Choroid plexus epithelial cell (primary cell): ENCODE measurements around the gene ZNF814.

Experiments
- DNase-seq: peaks from one replicate; pipeline ENCODE4 v3.0.0-alpha.2; 2010; ENCODE audit warnings: low read depth
- H3K4me3 ChIP-seq: 2 replicates; pipeline ENCODE4 v1.5.1; 2011; ENCODE audit warnings: low read depth, mild to moderate bottlenecking, control low read depth, low read length, moderate library complexity
- TF ChIP-seq, protein P1 (sequence below): conservative IDR thresholded peaks from 2 replicates; pipeline ENCODE4 v1.5.1; 2011; ENCODE audit warnings: low read depth, mild to moderate bottlenecking, control low read depth, inconsistent platforms, low read length, moderate library complexity

The ZNF814 gene

DNA sequence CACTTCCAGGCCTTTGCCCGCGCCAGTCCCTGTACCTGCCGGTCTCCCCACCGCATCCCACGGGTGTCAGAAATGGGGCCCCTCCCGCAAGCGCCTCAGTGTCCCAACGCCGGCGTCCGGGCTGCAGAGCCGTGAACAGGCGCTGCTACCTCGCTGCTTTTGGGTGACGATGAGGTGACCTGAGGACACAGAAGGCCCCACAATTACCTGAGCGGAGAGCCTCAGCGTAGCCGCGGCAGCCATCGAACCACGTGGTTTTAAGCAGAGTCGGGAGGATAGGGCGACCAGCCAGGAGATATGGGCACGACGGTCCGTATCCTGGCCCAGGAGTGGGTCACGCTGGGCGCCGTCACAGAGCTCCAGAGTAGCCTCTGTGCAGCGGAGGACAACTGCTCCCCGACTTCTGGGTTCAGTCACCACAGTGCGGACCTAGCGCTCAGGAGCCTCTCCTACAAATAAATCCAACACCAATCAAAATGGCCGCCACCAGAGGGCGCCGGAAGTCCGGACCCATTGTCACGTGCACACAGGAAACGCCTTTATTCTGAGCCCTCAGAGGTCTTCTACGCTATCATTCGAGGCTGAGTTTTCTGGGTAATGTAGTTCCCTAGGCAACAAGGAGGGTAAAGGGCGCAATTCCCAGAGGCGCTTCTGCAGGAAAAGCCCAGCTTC lies at the start of gene ZNF814:
TSS of gene ZNF814 (minus strand) at position 478 of the 672 bp plus-strand sequence. CDS start at position 243, 235 bp downstream.
- peak within 1 kb of the TSS; percentile 96 for H3K4me3 ChIP-seq
- peak; percentile 89 for DNase-seq
- TF ChIP-seq, protein P1, sequence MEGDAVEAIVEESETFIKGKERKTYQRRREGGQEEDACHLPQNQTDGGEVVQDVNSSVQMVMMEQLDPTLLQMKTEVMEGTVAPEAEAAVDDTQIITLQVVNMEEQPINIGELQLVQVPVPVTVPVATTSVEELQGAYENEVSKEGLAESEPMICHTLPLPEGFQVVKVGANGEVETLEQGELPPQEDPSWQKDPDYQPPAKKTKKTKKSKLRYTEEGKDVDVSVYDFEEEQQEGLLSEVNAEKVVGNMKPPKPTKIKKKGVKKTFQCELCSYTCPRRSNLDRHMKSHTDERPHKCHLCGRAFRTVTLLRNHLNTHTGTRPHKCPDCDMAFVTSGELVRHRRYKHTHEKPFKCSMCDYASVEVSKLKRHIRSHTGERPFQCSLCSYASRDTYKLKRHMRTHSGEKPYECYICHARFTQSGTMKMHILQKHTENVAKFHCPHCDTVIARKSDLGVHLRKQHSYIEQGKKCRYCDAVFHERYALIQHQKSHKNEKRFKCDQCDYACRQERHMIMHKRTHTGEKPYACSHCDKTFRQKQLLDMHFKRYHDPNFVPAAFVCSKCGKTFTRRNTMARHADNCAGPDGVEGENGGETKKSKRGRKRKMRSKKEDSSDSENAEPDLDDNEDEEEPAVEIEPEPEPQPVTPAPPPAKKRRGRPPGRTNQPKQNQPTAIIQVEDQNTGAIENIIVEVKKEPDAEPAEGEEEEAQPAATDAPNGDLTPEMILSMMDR: peak; percentile 49

DNA sequence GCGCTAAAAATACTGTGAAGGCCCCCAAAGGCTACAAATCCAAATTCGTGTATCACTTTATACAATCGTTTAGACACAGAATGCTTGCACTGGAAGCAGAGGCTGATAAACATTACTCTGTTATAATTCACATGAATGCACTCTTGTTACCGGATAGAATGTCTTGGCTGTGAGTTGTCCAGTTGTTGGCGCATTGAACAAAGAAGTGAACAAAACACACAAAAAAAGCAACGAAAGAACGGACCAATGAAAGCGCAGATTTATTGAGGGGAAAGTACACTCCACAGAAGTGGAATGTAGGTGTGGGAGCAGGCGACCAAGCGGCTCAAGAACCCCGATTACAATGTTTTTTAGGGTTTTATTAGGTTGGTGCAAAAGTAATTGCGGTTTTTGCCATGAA lies 46.9 kb upstream of the ZNF814 start:
- TF ChIP-seq, protein P1: no peak
- no peak for DNase-seq
- H3K4me3 ChIP-seq: no peak overlapping the region

DNA sequence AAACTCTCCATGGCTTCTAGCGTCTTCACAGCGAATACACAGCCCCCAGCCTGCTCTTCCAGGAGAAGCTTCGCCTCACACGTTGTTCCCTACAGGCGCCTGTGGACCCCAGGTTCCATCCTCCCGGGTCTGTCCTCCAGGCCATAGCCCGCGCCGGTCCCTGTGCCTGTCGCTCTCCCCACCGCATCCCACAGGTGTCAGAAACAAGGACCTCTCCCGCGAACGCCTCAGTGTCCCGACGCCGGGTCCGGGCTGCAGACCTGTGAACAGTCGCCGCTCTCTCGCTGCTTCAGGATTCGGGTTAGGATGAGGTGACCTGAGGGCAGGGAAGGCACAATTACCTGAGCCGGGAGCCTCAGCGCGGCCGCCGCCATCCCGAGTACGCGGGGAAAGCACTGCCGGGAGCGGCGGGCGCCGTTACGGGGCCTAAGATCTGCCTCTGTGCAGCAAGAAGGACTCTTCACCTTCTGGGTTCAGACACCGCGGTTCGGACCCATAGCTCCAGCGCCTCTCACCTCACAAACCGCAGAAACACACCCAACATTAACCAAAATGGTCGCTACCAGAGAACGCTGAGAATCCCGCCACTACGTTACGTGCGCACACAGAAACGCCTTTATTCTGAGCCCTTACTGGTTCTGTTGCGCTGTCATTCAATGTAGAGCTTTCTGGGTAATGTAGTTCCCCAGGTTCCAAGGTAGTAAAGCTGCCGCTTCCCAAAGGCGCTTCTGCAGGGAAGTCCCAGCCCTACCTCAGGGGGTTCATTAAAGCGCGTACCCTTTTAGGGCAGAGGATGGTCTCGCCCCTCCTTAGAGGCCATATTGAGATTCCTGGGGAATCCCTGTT lies 46.2 kb upstream of the ZNF814 start, which contains the start of gene ZNF418:
TSS of gene ZNF418 (minus strand) at position 583 of the 846 bp plus-strand sequence. CDS start 1,580 bp downstream, outside the sequence.
- H3K4me3 ChIP-seq: peak within 1 kb of the TSS; percentile 78
- TF ChIP-seq, protein P1: no peak
- DNase-seq: peak; percentile 91

DNA sequence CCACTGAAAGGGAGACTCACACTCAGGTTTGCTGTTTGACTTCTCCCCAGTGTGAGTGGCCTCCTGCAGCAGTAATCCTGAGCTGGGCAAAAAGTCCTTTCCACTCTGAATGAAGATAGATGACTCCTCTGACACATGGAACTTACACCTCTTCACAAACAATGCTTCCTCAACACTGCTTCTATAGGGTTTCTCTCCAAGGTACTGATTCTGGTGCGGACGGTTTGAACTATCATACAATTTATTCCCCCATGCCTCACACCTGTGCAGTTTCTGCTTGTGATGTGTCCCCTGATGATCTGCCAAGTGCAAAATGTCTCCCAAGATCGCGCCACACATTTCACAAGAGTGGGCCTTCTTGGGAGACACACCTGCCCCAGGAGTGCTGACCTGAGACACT lies 38.8 kb upstream of the ZNF814 start:
- no peak overlapping the region for H3K4me3 ChIP-seq
- TF ChIP-seq, protein P1: no peak
- DNase-seq: no peak

DNA sequence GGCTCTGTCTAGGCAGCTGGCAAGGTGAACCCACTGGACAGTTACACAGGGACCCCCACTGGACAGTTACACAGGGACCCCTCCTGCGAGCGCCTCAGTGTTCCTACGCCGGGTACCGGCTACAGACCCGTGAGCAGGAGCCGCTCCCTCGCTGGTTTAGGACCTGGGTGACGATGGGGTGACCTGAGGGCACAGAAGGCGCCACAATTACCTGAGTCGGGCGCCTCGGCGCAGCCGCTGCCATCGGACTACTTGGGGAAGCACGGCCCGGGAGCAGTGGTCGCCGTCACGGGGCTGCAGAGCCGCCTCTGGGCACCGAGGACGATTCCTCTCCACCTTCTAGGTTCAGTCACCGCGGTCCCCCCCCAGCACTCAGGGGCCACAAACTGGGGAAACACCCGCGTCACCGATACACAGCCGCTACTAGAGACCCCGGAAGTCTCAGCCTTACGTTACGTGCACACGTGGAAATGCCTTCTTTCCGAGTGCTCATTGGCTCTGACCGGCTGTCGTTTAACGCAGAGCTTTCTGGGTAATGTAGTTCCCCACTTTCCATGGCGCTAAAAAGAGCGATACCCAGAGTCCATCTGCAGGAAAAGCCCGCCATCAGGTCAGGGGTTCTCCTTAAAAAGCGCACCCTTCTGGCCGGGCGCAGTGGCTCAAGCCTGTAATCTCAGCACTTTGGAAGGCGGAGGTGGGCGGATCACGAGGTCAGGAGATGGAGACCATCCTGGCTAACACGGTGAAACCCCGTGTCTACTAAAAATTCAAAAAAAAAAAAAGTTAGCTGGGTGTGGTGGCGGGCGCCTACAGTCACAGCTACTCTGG lies 27.5 kb upstream of the ZNF814 start, which contains the start of gene ZNF417:
TSS of gene ZNF417 (minus strand) at position 425 of the 828 bp plus-strand sequence. CDS start at position 244, 181 bp downstream.
- TF ChIP-seq, protein P1: peak; percentile 42
- peak within 1 kb of the TSS; percentile 83 for H3K4me3 ChIP-seq
- peak; percentile 96 for DNase-seq

DNA sequence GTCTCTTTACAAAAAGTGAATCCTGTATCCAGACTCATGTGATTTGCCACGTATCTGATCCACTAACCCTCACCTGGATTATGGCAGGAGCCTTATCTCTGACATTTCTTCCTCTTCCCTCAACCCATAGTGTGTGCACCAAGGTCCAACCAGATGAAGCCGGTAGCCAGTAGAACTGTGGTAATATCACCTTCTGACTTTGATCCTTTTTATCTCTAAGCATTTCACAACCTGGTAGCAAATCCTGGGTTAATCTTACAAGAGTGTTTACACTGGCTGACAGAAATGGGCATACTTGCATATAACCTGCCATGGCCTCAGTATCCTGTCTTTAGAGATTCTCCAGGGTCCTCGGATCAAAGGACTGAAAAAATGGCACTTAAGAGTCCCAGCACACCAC lies 25.7 kb upstream of the ZNF814 start:
- no peak for DNase-seq
- no peak overlapping the region for H3K4me3 ChIP-seq
- TF ChIP-seq, protein P1: no peak
